OCI-LY1 (cell line): ENCODE data around the gene CD300C.

Experiments used
- H2AFZ ChIP-seq: fragments of 200-600 bp; sonication (generic), shearing (Covaris generic); 2 replicates; pipeline ENCODE4 v1.6.0; 2014; ENCODE audit warnings: antibody characterized with exemption, mild to moderate bottlenecking, low read length
- H3F3A ChIP-seq: fragments of 200-600 bp; sonication (generic), shearing (Covaris generic); 2 replicates; pipeline ENCODE4 v1.6.0; 2014; ENCODE audit warnings: mild to moderate bottlenecking, antibody characterized with exemption, low read length, moderate library complexity; ENCODE audit not compliant: insufficient read depth
- H3K27ac ChIP-seq: fragments of 200-600 bp; sonication (generic); 2 replicates; pipeline ENCODE4 v1.5.1; 2014; ENCODE audit warnings: low read length, mixed run types, mild to moderate bottlenecking, low read depth; ENCODE audit not compliant: poor library complexity, severe bottlenecking
- H3K27me3 ChIP-seq: fragments of 200-600 bp; sonication (generic); 2 replicates; pipeline ENCODE4 v1.6.0; 2014; ENCODE audit warnings: antibody characterized with exemption, mild to moderate bottlenecking, low read length, moderate library complexity; ENCODE audit not compliant: insufficient read depth
- H3K36me3 ChIP-seq: fragments of 200-600 bp; sonication (generic); 2 replicates; pipeline ENCODE4 v1.6.1; 2014; ENCODE audit warnings: mild to moderate bottlenecking, antibody characterized with exemption, low read length, moderate library complexity, mixed read lengths; ENCODE audit not compliant: insufficient read depth
- H3K4me1 ChIP-seq: fragments of 200-600 bp; sonication (generic); 2 replicates; pipeline ENCODE4 v1.5.1; 2014; ENCODE audit warnings: mild to moderate bottlenecking, low read length, moderate library complexity; ENCODE audit not compliant: insufficient read depth, severe bottlenecking
- H3K4me2 ChIP-seq: fragments of 200-600 bp; sonication (generic), shearing (Covaris generic); 2 replicates; pipeline ENCODE4 v1.6.1; 2014; ENCODE audit warnings: low read length
- H3K4me3 ChIP-seq: fragments of 200-600 bp; sonication (generic); 2 replicates; pipeline ENCODE4 v1.5.1; 2014; ENCODE audit warnings: low read length, low read depth, mild to moderate bottlenecking, mixed read lengths; ENCODE audit not compliant: poor library complexity, severe bottlenecking
- H3K79me2 ChIP-seq: fragments of 200-600 bp; shearing (Covaris generic); 2 replicates; pipeline ENCODE4 v1.6.1; 2016; ENCODE audit warnings: mixed run types, low read length, mixed read lengths; ENCODE audit not compliant: insufficient read depth
- H3K9ac ChIP-seq: fragments of 200-600 bp; sonication (generic), shearing (Covaris generic); 2 replicates; pipeline ENCODE4 v1.6.1; 2014; ENCODE audit warnings: mild to moderate bottlenecking, low read length, mixed read lengths
- H3K9me2 ChIP-seq: fragments of 200-600 bp; sonication (generic), shearing (Covaris generic); 2 replicates; pipeline ENCODE4 v1.6.1; 2014; ENCODE audit warnings: low read depth, mild to moderate bottlenecking, low read length, mixed read lengths
- H3K9me3 ChIP-seq: fragments of 200-600 bp; shearing (Covaris generic); 2 replicates; pipeline ENCODE4 v1.6.1; 2014; ENCODE audit warnings: low read length, mixed read lengths
- H4K20me1 ChIP-seq: fragments of 200-600 bp; sonication (generic), shearing (Covaris generic); 2 replicates; pipeline ENCODE4 v1.6.0; 2016; ENCODE audit warnings: mild to moderate bottlenecking, low read length; ENCODE audit not compliant: insufficient read depth
- EZH2 ChIP-seq: fragments of 200-600 bp; sonication (generic), shearing (Covaris generic); IDR thresholded peaks from 2 replicates; pipeline ENCODE4 v1.8.0; 2017; ENCODE audit warnings: borderline replicate concordance, mixed run types, mild to moderate bottlenecking, antibody characterized with exemption, low read length, moderate library complexity, mixed read lengths
- TF ChIP-seq, protein P1 (sequence below): fragments of 200-600 bp; sonication (generic), shearing (Covaris generic); IDR thresholded peaks from 2 replicates; pipeline ENCODE4 v1.5.1; 2017; ENCODE audit warnings: mild to moderate bottlenecking, antibody characterized with exemption, low read length, moderate library complexity, mixed read lengths

Gene CD300C

DNA sequence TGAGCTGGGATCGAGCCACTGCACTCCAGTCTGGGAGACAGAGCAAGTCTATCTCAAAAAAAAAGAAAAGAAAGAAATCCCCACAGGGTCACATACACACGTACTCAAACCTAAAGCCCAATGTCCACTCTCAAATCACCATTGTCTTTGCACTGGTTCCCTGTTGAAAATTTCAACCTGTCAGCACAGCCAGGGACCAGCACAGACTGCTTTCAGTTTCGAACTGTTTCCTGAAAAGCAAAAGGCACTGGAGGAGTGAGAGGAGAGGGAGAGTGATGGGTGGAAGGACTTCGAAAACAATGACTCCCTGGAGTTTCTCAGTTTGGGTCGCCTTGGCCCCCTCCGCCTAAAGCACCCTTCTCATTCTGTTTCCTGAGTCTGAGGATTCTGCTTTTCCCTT lies 9.0 kb upstream of the CD300C start:
- no peak overlapping the region for H3K9ac ChIP-seq
- H3K9me3 ChIP-seq, result no peaks in the 10 kb centered on the region
- TF ChIP-seq EZH2, result no peak
- TF ChIP-seq, protein P1, sequence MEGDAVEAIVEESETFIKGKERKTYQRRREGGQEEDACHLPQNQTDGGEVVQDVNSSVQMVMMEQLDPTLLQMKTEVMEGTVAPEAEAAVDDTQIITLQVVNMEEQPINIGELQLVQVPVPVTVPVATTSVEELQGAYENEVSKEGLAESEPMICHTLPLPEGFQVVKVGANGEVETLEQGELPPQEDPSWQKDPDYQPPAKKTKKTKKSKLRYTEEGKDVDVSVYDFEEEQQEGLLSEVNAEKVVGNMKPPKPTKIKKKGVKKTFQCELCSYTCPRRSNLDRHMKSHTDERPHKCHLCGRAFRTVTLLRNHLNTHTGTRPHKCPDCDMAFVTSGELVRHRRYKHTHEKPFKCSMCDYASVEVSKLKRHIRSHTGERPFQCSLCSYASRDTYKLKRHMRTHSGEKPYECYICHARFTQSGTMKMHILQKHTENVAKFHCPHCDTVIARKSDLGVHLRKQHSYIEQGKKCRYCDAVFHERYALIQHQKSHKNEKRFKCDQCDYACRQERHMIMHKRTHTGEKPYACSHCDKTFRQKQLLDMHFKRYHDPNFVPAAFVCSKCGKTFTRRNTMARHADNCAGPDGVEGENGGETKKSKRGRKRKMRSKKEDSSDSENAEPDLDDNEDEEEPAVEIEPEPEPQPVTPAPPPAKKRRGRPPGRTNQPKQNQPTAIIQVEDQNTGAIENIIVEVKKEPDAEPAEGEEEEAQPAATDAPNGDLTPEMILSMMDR, result no peak
- H3K4me3 ChIP-seq, result no peak overlapping the region
- H4K20me1 ChIP-seq, result no peaks in the 10 kb centered on the region
- H3K36me3 ChIP-seq, result no peaks in the 10 kb centered on the region
- 0 out of 2 replicates have a peak, but pooled peaks cover 11% of the 10 kb centered on the region for H3K27me3 ChIP-seq
- no peaks in the 10 kb centered on the region for H3K79me2 ChIP-seq
- H3K27ac ChIP-seq, result no peak overlapping the region
- H3K4me2 ChIP-seq, result no peak overlapping the region
- no peak overlapping the region for H2AFZ ChIP-seq
- no peaks in the 10 kb centered on the region for H3F3A ChIP-seq
- no peaks in the 10 kb centered on the region for H3K4me1 ChIP-seq
- H3K9me2 ChIP-seq, result no peaks in the 10 kb centered on the region

GRCh38 chr17:74552037-74552436 lies 6.1 kb upstream of the CD300C start:
- Histone ChIP-seq H3K9me3 (no peaks in the 10 kb centered on the region), H3K4me2 (no peak overlapping the region), H2AFZ (no peak overlapping the region), H3K36me3 (no peaks in the 10 kb centered on the region), H4K20me1 (no peaks in the 10 kb centered on the region), H3K9ac (no peak overlapping the region), H3K9me2 (no peaks in the 10 kb centered on the region), H3K4me1 (no peaks in the 10 kb centered on the region), H3F3A (no peaks in the 10 kb centered on the region), H3K27me3 (0 out of 2 replicates have a peak, but pooled peaks cover 7% of the 10 kb centered on the region), H3K4me3 (no peak overlapping the region), H3K27ac (no peak overlapping the region), H3K79me2 (no peaks in the 10 kb centered on the region)
- TF ChIP-seq EZH2, result no peak
- TF ChIP-seq, protein P1, result no peak

GRCh38 chr17:74550602-74551001 lies 4.7 kb upstream of the CD300C start:
- Histone ChIP-seq H3K79me2 (no peaks in the 10 kb centered on the region), H3K36me3 (no peaks in the 10 kb centered on the region), H3K27ac (no peak overlapping the region), H3K4me2 (no peak overlapping the region), H3F3A (no peaks in the 10 kb centered on the region), H4K20me1 (no peaks in the 10 kb centered on the region), H3K9me2 (no peaks in the 10 kb centered on the region), H3K9me3 (no peaks in the 10 kb centered on the region), H3K9ac (no peak overlapping the region), H3K4me3 (no peak overlapping the region), H3K27me3 (0 out of 2 replicates have a peak, but pooled peaks cover 7% of the 10 kb centered on the region), H3K4me1 (no peaks in the 10 kb centered on the region), H2AFZ (no peak overlapping the region)
- TF ChIP-seq, protein P1, result no peak
- TF ChIP-seq EZH2, result no peak
